ENCODE data around the gene ZNF532. TPM values are rescaled to one million over a fixed set of nuclear protein-coding genes. Genes with fewer than 3 reads are reported as not detected.

Gene ZNF532
- total and polyA plus RNA-seq, 2 donors (not counting 3 experiments of a cell fraction or from before 2014, with no cell fraction given), result 42.3 to 70.1 TPM

DNA sequence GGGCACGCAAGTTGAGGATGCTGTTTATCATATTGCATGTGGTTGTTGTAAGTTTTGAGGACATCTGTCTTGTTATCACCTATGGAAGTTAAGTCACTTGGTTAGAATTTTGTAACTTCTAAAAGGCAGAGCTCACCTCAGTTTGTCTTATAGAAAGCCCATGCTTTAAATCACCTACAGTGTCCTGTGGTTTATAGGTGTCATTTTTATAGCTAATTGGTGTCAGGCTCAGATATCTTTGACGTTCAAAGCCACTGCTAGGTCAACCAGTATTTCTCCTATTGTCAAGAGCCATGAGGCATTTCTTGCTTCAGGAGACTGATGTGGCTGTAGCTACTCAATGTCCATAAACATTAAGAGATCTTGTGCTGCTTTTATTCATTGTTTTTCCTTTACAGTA lies 16.8 kb downstream of the ZNF532 start:
- Histone ChIP-seq H3K27me3 (ENCODE audit: control insufficient read depth in 2 of 2, insufficient read depth in 2 of 2, low read length in 2 of 2) (no peaks in the 10 kb centered on the region), H4K20me1 (replicated peaks; ENCODE audit: control insufficient read depth, extremely low read depth, insufficient read depth, low read length) (peaks cover 3% of the 10 kb centered on the region), H3K4me1 (ENCODE audit: control insufficient read depth, extremely low read depth, insufficient read depth, low read length) (no peaks in the 10 kb centered on the region), H3K9me3 (replicated peaks; ENCODE audit: control insufficient read depth, insufficient read depth, low read length) (no peaks in the 10 kb centered on the region), H3K79me2 (ENCODE audit: control insufficient read depth, insufficient read depth, low read length) (no peaks in the 10 kb centered on the region), H3K4me2 (ENCODE audit: insufficient read depth, low read length) (no peak overlapping the region), H3K9me1 (replicated peaks; ENCODE audit: control insufficient read depth, extremely low read depth, insufficient read depth, low read length) (no peaks in the 10 kb centered on the region), H3K9ac (replicated peaks; ENCODE audit: extremely low read depth, insufficient read depth, low read length) (no peak overlapping the region), H3K36me3 (ENCODE audit: control insufficient read depth in 2 of 2, extremely low read depth in 1 of 2, insufficient read depth in 2 of 2, low read length in 2 of 2) (peaks cover 3% of the 10 kb centered on the region in 2 experiments), H2AFZ (ENCODE audit: low read depth, low read length) (no peak overlapping the region), H3K4me3 (replicated peaks in 1 of 3; ENCODE audit: insufficient read depth in 1 of 3, low read depth in 1 of 3, low read length in 3 of 3) (no peak overlapping the region), H3K27ac (ENCODE audit: insufficient read depth, low read depth, low read length) (no peak overlapping the region)
- DNase-seq (ENCODE audit: low read depth, low spot score) (no peak), FAIRE-seq (no peak)
- TF ChIP-seq FOS (IDR thresholded peaks at IDR 0.05; ENCODE audit: borderline replicate concordance, insufficient read depth, low read length), result no peak
- no peak for TF ChIP-seq MYC (IDR thresholded peaks at IDR 0.05; ENCODE audit: low read depth, low read length)
- TF ChIP-seq CTCF (IDR thresholded peaks at IDR 0.05; ENCODE audit: extremely low read depth in 1 of 2, insufficient read depth in 1 of 2, low read depth in 1 of 2, low read length in 2 of 2), result no peak
- no peak for TF ChIP-seq POLR2A (IDR thresholded peaks at IDR 0.05; ENCODE audit: low read depth, low read length)
- ChIA-PET CTCF (interaction anchor here (1.3 to 1.4 kb wide), 2 partner anchors 177 to 189 kb away, joined by 3 read pairs; no protein-coding TSS in a partner anchor), POLR2A (no interaction called here)
- no TSS peak for BruUV-seq (replicated peaks)
- intact Hi-C loops (cut with micrococcal nuclease) (no loop called here), dilution Hi-C loops (cut with MboI; ENCODE audit: extremely low pct_ligation_motif_present, low sequenced_read_pairs) (no loop called here)

GRCh38 chr18:58882044-58882443 lies 17.4 kb downstream of the ZNF532 start:
- Histone ChIP-seq H3K4me1 (ENCODE audit: control insufficient read depth, extremely low read depth, insufficient read depth, low read length) (peaks cover 5% of the 10 kb centered on the region), H3K27ac (ENCODE audit: insufficient read depth, low read depth, low read length) (no peak overlapping the region), H2AFZ (ENCODE audit: low read depth, low read length) (no peak overlapping the region), H3K36me3 (ENCODE audit: control insufficient read depth in 2 of 2, extremely low read depth in 1 of 2, insufficient read depth in 2 of 2, low read length in 2 of 2) (peaks cover 1 to 3% of the 10 kb centered on the region in 2 experiments), H3K4me3 (replicated peaks in 1 of 3; ENCODE audit: insufficient read depth in 1 of 3, low read depth in 1 of 3, low read length in 3 of 3) (no peak overlapping the region), H3K9me3 (replicated peaks; ENCODE audit: control insufficient read depth, insufficient read depth, low read length) (no peaks in the 10 kb centered on the region), H3K79me2 (ENCODE audit: control insufficient read depth, insufficient read depth, low read length) (no peaks in the 10 kb centered on the region), H3K9ac (replicated peaks; ENCODE audit: extremely low read depth, insufficient read depth, low read length) (no peak overlapping the region), H3K9me1 (replicated peaks; ENCODE audit: control insufficient read depth, extremely low read depth, insufficient read depth, low read length) (no peaks in the 10 kb centered on the region), H3K4me2 (ENCODE audit: insufficient read depth, low read length) (no peak overlapping the region), H3K27me3 (ENCODE audit: control insufficient read depth in 2 of 2, insufficient read depth in 2 of 2, low read length in 2 of 2) (no peaks in the 10 kb centered on the region), H4K20me1 (replicated peaks; ENCODE audit: control insufficient read depth, extremely low read depth, insufficient read depth, low read length) (peaks cover 6% of the 10 kb centered on the region)
- TF ChIP-seq JUN (IDR thresholded peaks at IDR 0.05; ENCODE audit: borderline replicate concordance, insufficient read depth, insufficient read length, low read depth), result no peak
- intact Hi-C loops (cut with micrococcal nuclease) (no loop called here), dilution Hi-C loops (cut with MboI; ENCODE audit: extremely low pct_ligation_motif_present, low sequenced_read_pairs) (no loop called here)
- ChIA-PET POLR2A (no interaction called here), CTCF (interaction anchor here (1.3 to 1.4 kb wide), 2 partner anchors 176 to 189 kb away, joined by 3 read pairs; no protein-coding TSS in a partner anchor)
- DNase-seq (ENCODE audit: low read depth, low spot score), result no peak
- no peak for FAIRE-seq
- no TSS peak for BruUV-seq (replicated peaks)
